HG03103 (cell line): ENCODE measurements around the gene TMED6.
"Not testable (repeated sequence)": the region's sequence is repeated elsewhere in the genome, so short reads cannot be mapped to it uniquely, and the experiment has no call there.

Experiments
- ATAC-seq: cut with Tn5 transposase; IDR thresholded peaks from one replicate; pipeline ENCODE4 v1.9.1; 2021; ENCODE audit warnings: low read depth; ENCODE audit not compliant: unreplicated experiment

TMED6 gene

DNA sequence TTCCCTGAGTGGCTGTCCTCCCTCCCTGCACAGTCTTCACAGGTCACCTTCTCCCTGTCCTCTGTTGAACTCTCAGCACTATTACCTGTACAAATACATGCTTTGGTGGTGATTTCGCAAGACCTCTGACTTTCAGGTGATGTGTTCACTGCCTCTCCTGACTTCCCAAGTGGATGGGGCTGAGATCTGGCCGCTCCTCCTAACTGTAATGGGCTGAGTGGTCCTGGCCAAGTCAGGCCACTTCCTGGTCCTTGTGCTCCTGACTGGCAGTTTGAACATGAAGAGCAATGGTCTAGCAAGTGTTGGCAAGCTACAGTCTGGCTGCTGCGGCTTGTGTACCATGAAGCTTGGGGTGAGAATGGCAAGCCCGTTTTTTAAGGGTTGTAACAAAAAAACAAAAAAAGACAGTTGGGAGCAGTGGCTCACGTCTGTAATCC is 11.7 kb upstream of the TMED6 start:
- no peak for ATAC-seq

DNA sequence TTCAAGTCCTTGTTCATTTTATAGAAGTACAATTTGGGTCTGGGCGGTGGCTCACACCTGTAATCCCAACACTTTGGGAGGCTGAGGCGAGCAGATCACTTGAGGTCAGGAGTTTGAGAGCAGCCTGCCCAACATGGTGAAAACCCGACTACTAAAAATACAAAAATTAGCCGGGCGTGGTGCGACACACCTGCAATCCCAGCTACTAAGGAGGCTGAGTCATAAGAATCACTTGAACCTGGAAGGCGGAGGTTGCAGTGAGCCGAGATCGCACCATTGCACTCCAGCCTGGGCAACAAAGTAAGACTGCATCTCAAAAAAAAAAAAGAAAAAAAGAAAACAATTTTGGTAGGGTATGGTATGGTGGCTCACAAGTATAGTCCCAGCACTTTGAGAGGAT is 8.5 kb upstream of the TMED6 start:
- not testable (repeated sequence) for ATAC-seq

DNA sequence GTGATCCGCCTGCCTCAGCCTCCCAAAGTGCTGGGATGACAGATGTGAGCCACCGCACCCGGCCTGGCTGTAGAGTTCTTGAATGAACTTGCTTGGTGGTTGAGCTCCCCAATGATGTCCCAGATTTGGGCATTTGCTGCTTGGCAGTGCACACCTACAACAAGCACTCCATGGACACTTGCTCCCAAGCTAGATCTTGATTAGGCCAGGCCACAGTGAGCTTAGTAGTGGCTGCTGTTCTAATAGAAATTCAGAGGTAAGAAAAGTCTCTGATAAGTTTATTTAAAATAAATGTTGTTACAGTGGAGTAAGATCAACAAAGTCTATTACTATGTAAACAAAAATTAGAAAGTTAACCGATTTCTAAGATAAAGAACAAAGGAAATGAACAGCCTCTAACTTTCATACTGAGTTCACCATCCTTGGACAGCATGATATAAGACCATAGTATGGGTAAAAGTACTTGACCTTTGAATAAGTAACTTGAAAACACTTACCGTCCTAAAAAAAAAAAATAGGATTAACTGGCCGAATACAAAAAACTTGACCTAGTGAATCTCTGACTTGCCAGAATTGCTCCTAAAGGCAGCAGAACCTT is 951 bp downstream of the TMED6 start:
- ATAC-seq: no peak

DNA sequence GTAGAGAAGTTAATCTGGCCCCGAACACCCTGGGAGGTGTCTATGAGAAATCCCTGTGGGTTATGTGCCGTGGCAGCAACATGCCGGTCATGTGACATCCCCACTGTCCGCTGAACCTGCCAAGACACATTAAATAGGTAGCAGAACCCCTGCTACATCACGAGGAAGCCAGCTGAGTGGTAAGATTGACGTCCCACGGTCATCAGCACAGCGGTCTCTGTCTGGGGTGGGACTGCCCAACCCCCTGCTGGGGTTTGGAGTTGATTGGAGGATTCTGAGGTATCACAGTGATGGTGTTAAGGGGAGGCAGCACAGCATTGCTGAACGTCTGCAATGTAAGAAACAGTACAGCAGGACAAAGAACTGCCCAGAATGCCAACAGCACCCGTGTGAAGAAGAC is 2.0 kb downstream of the TMED6 start:
- no peak for ATAC-seq

DNA sequence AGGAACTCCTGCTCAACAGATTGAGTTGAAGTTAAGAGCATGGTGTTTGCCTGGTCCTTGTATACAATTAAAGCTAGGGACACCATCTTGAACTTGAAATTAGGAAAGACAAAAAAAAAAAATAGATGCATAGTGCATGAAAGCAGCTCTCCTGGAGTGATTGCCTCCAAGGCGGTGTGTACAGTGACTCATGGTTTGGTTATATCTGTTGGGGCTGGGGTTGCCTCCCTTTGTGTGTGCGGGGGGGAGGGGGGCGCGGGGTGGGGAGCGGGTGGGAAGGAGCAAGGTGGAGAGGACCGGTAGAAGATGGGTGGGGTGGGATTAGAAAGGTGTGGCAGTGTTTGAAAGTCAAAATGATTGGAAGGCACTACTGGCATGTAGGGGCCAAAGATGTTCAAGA is 3.4 kb downstream of the TMED6 start:
- ATAC-seq: no peak

DNA sequence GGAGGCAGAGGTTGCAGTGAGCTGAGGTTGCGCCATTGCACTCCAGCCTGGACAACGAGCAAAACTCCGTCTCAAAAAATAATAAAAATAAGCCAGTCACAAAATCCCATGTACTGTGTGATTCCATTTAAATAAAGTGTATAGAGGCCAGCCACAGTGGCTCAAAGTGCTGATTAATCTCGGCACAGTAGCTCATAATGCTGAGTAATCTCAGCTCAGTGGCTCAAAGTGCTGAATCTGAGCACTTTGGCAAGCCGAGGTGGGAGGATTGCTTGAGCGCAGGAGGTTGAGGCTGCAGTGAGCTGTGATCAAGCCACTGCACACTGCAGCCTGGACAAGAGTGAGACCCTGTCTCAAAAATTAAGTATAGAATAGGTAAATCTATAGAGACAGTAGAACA is 4.9 kb downstream of the TMED6 start:
- no peak for ATAC-seq

DNA sequence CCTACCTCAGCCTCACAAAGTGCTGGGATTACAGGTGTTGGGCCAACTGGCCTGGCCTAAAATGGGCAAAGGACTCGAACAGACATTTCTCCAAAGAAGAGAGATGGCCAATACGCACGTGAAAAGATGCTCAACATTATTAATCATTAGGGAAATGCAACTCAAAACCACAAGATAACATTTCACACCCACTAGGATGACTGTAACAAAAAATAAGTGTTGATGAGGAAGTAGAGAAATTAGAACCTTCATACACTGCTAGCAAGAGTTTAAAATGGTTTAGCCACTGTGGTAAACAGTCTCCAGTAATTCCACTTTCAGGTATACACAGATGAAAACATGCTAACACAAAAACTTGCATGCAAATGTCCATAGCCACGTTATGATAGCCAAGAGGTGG is 5.7 kb downstream of the TMED6 start:
- ATAC-seq: no peak

DNA sequence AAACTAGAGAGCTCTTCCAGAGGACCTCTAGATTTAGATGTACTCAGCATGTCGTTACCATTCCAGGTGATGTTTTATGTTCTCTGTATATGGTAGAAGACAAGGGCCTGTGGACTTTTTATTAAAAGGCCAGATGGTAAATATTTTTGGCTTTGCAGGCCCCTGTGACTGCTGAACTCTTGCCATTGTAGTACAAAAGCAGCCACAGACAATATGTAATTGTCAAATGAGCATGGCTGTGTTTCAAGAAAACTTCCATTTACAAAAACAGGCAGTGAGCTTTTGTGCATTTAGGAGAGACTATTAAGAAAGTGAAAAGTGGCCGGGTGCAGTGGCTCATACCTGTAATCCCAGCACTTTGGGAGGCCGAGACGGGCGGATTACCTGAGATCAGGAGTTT is 7.4 kb downstream of the TMED6 start:
- no peak for ATAC-seq

DNA sequence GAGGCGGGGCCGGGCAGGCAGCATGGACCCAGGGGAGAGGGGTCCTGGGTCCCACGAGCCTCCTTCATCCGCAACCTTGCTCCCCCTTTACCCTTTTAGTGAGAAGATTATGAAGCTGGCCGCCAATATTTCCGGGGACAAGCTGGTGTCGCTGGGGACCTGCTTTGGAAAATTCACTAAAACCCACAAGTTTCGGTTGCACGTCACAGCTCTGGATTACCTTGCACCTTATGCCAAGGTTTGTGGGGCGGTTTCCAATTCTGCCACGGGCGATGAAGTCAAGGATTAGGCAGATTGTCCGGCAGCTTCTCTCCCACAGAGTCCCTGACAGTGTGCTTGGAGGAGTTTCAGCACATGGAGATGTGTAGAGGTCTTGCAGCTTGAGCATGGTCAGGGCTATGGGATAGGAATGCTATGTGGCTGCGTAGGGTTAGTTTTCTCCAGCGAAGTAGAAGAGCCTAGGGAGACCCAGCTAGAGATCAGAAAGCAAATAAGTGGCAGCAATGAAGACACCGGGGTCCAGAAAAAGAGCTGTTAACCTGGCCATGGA is 11.4 kb downstream of the TMED6 start:
- peak; percentile 6 for ATAC-seq

DNA sequence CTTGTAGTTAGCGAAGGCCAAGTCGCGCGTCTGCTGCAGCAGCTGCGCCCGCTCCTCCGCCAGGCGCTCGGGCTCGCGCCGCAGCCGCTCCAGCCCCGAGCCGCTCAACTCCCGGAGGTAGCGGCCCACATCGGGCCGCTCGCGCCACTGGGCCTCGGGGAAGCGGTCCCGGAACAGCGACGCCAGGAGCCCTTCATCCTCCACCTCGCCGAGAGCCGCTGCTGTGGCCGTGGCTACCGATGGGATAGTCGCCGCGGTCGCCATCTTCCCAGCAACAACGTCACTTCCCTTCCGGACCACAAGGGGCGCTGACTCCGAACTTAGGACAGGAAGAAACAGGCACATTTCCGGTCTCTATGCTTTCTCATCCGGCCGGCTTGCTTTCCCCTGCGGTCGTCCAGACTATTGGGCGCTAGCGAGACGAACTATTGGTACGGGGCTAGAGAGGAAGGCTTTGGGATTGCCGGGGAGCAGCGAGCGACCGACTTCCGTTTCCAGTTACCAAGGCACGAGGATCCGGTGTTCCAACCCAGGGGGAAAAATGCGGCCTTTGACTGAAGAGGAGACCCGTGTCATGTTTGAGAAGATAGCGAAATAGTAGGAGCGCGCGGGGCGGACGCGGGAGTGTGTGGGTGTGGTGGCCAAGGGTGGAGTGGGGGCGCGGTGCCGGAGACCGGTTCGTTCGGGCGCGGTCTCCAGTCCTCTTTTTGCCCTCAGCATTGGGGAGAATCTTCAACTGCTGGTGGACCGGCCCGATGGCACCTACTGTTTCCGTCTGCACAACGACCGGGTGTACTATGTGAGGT is 12.1 kb downstream of the TMED6 start, which contains the start of the genes COG8 and NIP7:
Gene COG8, minus strand, starts transcription at position 276 of the 806 bp plus-strand sequence. Its CDS starts 12 bp downstream, at position 264.
Gene NIP7, plus strand, starts transcription at position 484 of the 806 bp plus-strand sequence. Its CDS starts 58 bp downstream, at position 542.
- peak; percentile 84 for ATAC-seq

DNA sequence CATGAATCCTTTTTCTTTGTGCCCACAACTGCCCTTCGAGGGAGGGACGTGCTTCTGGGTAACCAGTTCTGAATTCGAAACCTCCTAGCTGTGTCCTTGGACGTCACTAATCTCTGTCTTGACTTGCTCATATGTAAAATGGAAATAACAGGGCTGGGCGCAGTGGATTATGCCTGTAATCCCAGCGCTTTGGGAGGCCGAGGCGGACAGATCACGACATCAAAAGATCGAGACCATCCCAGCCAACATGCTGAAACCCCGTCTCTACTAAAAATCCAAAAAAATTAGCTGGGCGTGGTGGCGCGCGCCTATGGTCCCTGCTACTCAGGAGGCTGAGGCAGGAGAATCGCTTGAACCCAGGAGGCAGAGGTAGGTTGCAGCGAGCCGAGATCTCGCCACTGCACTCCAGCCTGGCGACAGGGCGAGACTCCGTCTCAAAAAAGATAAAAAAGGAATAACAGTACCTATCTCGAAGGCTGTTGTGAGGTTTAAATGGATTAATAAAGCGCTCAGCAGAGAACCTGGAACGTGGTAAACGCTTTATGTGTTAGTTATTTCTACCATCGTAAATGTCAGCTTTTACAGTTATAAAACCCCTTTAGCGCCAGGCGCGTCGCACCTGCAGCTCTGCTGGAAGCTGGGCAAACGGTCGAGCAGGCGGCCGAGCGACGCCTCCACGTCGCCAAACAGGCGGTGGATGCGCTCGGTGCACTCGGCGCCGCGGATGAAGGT is 12.9 kb downstream of the TMED6 start:
- no peak for ATAC-seq

DNA sequence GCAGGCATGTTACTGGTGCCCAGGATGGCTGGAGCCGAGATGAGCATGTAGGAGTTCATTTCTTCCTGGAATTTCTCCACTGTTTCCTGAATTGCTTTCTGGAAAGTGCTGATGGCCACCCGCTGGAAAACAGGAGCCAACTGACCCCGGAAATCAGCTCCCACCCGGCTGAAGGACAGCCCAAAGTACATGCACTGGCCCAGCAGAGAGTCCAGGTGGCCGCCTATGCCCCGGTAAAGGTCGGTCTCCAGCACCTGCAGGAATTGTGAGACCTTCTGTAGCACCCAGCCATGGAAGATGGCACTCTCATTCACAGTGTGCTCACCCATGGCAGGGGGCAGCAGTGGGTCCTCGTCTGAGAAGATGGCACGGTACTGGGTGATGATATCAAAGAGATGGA is 16.9 kb downstream of the TMED6 start:
- no peak for ATAC-seq

DNA sequence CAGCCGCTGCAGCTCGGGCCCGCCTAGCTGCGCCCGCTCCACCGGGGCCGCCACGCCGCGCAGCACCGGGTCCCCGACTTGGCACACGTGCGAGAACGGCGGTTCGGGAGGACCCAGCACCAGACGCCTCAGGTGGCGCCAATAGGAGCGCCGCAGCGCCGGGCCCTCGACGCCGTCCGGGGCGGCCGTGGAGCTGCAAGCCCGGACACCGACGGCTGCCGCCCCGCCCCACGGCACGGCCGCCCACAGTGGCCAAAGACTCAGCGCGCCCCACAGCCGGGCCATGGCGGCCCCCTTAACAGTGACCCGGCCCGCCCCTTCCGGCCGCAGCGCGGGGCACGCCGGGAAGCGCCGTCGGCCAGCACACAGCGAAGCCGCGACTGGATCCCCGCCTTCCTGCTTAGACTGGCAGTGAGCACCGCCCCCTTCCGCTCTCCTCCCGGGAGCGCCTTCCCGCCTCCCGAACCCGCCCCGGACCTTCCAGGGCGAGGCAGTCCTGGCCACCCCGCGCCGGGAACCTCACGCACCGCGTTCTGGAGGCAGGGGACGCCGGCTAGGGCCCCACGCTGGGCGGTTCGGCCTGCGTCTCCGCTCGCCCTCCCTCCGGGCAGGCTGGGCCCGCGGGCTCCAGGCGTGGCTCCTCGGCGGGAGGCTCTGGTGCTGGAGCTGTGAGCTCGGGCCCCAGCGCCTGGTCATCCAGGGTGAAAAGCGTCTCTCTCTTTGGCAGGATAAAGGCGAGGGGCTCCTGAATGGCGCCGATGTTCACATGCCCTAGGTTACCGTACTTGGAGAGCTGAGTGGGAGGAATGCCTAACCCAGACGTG is 21.1 kb downstream of the TMED6 start, which contains the start of gene PDF:
Gene PDF, minus strand, starts transcription at position 303 of the 824 bp plus-strand sequence. Its CDS starts 18 bp downstream, at position 285.
- ATAC-seq: peak; percentile 87

DNA sequence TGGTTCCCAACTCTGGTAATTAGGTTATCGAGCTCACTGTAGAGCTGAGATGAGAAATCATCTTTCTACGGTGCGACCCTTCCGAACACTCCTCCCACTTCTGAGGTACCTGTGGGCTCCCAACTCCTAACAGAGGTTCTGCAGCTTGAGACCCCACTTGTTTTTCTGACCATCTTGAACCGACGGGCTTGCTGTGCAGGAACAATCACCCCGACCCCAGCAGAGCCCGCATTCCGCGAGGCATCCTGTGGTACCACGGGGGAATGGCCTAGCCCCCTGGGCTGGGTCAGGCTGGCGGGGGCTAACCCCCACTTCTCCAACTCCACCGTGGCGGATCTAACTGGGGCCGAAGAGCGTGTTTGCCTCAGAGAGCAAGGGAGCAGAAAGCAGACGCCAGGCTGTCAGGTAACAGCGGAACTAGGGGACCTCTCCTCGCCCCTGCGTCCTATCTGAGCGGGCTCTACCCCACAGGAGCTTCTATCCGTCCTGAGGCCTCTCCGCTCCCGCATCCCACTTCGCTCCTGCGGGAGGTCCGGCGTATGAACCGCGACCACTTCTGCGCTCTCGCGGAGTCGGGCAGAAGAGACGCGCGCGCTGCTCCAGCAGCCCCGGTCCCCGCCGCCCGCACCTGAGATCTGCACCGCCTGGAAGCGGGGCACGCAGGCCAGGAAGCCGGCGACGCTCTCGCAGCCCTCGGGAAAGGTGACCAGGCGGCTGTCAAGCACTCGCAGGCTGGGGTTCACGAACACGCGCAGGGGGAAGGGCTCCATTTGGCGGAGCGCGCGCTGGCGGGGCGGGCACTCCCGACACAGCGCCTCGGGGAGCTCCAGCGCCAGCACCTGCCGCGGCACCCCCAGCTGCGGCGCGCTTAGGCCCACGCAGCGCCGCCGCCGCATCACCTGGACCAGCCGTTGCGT is 22.0 kb downstream of the TMED6 start:
- peak; percentile 23 for ATAC-seq

DNA sequence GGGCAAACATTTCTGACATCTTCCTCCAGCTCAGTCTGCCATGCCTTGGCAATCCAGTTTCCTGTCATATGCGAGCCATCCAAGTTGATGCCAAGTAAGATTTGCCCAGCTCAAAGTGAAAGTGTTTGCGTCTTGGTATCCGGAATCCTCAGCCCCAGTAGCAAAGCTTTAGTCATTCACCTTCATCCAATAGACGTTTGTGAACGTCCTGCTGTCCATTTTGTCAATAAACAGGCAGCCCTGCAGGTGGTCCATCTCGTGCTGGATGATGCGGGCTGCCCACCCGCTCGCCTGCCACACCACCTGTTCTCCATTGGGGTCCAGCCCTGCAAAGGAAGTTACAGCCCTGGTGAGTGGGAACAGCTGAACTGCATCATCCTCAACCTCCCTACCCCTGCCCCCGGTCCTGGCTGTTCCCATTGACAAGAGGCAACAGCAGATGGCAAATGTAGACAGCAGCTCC is 22.7 kb downstream of the TMED6 start:
- no peak for ATAC-seq

DNA sequence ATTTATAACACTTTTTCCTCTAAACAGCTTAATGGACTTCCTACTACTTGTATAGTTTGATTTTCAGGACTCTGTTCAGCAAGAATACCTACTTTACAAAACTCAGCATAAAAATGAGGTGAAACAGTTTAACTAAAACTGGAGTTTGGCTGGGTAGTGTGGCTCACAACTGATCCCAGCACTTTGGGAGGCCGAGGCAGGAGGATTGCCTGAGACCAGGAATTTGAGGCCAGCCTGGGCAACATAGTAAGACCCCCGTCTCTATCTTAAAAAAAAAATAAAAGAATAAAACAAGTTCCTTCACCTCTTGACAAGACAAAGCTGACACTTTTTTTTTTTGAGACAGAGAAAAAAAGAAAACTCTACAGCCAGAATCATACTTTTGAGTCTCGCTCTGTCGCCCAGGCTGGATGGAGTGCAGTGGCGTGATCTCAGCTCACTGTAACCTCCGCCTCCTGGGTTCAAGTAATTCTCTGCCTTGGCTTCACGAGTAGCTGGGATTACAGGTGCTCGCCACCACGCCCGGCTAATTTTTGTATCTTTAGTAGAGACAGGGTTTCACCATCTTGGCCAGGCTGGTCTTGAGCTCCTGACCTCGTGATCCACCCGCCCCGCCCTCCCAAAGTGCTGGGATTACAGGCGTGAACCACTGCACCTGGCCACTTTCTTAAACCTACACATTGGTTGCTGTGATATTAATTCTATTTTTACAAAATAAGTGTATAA is 23.8 kb downstream of the TMED6 start:
- no peak for ATAC-seq

DNA sequence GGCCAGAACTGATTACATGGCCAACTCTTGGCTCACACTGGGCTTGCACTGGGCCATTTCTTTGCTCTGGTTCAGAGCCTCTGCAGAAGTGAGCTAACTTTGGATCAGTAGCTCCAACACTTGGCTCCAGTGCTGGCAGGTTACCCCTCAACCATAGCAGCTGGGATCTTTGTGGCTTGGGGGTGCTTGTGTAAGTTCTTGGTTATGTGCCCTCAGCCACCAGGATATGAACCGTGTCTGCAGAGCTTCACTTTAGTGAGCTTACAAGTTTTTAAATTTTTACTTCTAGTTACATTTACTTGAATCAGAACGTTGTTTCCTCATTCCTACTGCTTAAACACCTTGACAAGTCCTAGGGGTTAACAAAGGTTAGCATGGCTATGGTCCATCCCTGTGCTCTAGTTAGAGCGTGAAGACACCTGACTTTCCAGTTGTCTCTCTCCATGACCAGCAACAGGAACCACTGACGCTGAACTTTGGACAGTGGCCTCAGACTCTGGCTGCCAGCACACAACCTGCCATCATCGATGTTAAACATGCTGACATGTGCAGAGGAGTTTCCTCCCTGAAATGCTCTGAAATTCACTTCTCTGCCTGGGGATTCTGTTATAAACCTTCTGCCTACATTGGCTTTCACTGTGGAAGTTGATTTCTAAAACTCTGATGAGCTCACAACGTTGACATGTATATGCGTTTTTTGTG is 25.3 kb downstream of the TMED6 start:
- ATAC-seq: no peak

DNA sequence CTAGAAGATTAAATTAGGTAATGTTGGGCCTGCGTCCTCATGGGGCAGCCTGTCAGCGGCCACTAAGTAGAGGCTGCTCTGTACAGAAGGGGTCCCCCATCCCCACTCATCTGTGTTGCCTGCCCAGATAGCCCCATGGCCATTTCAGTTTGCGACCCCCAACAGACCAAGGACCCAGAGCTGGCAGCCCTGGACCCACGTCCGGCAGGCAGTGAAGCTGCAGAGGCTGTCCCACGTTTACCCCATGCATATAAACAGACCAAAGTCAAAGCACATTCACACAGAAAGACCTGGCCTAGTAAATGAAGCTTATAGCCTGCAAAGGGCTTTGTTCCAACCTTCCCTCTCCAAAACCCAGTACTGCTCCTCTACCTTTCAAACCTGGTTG is 25.8 kb downstream of the TMED6 start:
- ATAC-seq: no peak
